HG03097 (cell line): ENCODE measurements around the gene ERAP2.
"Not testable (repeated sequence)": the region's sequence is repeated elsewhere in the genome, so short reads cannot be mapped to it uniquely, and the experiment has no call there.

Source experiments
- ATAC-seq: cut with Tn5 transposase; IDR thresholded peaks from one replicate; pipeline ENCODE4 v1.9.1; 2021; ENCODE audit not compliant: unreplicated experiment, low FRiP score

ERAP2 gene

GRCh38 chr5:96928931-96929708 lies 52.8 kb downstream of the ERAP2 start:
- no peak for ATAC-seq

GRCh38 chr5:96930058-96930457 lies 53.8 kb downstream of the ERAP2 start:
- ATAC-seq = no peak

DNA sequence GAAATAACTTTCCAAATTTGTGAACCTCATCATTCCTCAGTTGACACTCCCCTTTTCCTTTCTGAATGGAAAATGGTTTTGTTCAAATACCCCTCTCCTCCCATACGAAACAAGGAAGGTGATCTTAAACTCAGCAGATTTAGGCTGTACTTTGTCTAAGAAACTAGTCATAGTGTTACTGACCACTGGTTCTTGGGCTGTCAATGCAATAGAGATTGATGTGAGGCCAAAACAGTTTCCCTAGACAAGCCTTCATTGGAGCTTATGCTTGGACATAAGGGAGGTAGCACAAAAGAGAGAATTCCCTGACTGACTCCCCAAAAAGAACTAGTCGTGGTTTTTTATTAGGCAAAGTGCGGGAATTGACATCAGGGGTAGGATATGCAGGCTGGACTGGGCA lies 54.3 kb downstream of the ERAP2 start:
- ATAC-seq = no peak

- not testable (repeated sequence) for ATAC-seq
These were observed 54.7 kb downstream of the ERAP2 start for GRCh38 chr5:96931037-96931436.

DNA sequence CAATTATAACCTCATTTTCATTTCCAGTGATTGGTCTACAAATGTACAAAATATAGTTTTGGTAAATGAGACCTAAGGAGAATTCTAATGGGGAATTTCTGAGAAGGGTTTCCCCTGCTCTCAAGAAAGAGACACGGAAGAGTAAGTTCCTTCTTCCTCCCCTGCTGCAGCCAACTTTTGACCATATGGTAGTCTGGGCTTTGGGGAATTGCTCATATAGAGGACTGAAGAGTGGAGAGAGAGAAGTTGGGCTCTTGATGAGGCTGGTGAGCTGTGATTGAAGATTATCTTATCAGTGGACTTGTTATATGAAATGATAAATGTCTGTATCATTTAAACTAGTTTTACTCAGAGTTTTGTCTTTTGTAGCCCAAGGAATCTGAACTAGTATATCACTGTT lies 55.3 kb downstream of the ERAP2 start:
- no peak for ATAC-seq

GRCh38 chr5:96932026-96932425 lies 55.7 kb downstream of the ERAP2 start:
- ATAC-seq = no peak

DNA sequence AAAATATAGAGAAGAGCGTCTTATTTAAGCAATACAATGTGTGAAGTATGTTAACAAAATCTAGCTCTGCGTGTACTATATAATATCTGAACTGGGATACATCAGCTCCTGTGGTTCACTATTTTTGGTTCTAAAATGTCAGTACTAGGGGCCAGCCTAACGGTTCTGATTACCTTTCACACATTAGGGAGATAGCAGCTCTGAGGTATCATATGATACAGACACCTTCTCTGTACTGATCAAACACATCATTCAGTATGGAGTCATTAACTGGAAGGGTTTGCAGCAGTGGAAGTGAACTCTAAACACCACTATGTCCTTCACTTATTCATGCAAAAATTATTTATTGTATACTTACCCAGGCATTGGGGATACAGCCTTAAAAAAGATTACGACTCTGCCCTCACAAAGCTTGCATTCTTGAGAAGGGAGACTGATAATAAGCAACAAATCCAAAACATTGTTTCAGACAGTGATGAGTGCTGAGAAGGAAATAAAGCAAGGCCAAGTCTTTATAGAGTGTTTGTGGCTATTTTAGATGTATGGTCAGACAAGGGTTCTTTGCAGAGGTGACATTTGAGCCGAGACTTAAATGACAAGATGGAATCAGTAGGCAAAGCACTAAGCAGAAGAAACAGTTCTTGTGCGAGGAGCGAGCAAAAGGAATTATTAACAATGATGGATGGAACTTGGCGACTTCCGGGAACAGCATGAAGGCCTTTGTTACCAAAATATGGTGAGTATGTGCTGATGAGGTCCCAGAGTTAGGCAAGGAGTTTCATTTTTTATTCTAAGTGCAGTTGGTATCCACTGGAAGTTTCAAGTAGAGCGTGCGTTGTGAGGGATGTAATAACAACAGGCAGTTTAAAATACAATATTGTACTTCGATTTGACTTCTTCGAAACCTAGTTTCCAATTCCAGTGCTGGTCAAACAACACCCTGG lies 57.7 kb downstream of the ERAP2 start:
- peak; percentile 1 for ATAC-seq

GRCh38 chr5:96934708-96935558 lies 58.6 kb downstream of the ERAP2 start:
- peak; percentile 63 for ATAC-seq

DNA sequence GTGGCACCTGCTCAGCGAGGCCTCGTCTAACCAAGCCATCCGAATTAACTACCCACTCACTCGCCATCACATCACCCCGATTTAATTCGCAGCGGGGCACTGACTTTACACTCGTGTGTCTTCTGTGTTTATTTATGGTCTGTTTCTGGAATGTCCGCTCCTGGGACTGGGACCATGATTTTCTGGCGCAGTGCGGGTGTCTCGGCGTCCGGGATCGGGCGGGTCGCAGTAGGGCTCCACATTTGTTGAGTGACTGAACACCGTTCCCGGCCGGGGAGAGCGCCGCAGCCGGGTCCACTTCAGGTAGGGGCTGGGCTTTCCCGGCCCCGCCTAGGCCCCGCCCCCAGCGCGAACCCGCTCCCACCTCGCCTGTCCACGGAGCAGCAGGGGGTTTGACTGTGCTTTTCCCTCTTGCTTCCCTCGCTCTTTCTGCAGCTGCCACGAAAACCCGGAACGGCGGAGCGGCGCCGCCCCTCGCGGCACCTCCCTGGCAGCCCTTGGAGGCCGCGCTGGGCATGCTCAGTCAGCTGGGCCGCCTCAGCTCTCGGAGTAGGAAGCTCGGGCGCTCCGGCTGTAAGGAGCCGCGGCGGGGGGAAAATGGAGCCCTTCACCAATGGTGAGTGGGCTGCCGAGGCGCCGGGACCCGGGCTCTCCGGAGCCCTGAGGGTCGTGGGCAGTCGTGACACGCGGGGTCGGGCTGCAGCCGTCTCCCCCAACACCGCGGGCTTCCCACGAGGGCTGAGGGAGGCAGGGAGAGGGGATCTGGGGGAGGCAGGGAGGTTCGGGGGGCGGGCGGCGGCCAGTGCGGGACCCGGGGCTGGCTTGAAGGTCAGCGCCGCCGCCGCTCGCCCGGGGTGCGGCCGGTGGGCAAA lies 59.5 kb downstream of the ERAP2 start, which contains the start of gene LNPEP:
Gene LNPEP (plus strand): TSS at position 522 of the 872 bp plus-strand sequence. CDS start 76 bp downstream, at position 598.
- peak; percentile 43 for ATAC-seq

GRCh38 chr5:96936431-96937320 lies 60.4 kb downstream of the ERAP2 start:
- peak; percentile 29 for ATAC-seq

GRCh38 chr5:96940586-96940985 lies 64.3 kb downstream of the ERAP2 start:
- no peak for ATAC-seq

- no peak for ATAC-seq
These were observed 64.8 kb downstream of the ERAP2 start for GRCh38 chr5:96941140-96941539.

DNA sequence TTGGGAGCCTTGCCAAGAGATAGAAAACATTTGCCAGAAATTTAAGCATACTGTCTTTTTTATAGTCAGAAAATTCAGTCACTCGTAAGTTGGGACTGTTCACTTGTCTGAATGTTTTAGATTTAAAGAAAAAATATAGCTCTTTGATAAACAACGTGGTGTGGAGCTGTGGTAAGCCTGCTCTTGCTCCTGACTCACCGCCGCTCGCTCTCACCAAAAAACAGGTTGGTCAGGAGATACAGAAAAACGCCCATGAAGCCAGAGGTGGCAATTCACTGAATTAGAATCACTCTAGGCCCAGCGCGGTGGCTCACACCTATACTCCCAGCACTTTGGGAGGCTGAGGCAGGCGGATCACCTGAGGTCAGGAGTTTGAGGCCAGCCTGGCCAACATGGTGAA lies 65.8 kb downstream of the ERAP2 start:
- ATAC-seq = no peak

DNA sequence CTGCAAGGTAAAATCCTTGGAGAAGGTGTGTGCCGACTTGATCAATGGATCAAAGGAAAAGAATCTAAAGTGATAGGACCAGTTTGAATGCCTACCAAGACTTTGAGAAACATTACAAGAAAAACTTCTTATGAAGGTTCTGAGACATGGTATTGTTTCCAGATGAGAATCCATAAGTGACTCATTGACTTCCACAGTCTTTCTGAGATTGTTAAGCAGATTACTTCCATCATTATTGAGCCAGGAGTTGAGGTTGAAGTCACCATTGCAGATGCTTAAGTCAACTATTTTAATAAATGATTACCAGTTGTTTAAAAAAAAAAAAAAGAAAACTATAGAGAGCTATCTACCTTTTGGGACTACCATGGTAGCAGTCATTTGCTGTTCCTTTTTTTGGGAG lies 66.6 kb downstream of the ERAP2 start:
- no peak for ATAC-seq

GRCh38 chr5:96943799-96944198 lies 67.5 kb downstream of the ERAP2 start:
- no peak for ATAC-seq

- ATAC-seq = no peak
These were observed 69.0 kb downstream of the ERAP2 start for GRCh38 chr5:96945144-96945897.

DNA sequence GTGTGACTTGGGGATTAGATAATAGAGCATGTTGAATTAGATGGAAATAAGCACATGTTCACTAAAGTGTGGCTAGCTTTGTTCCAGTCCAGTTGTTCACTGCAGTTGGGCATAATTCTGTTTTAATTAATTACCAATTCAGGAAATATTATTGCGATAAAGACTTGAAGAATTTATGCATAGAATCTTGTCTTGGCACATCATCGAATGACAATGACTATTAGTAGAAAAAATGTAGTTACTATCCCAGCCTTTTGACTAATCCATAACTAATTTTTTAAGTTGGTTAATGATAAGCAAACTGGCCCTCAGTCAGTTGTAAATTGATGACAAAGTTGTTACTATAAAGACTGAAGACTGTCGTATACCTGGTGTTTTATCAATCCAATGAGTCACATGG lies 70.1 kb downstream of the ERAP2 start:
- ATAC-seq = no peak
